HG02623 (cell line): ENCODE measurements around the gene GRAMD1C.
"Not testable (repeated sequence)": the region's sequence is repeated elsewhere in the genome, so short reads cannot be mapped to it uniquely, and the experiment has no call there.

ENCODE experiments used
- ATAC-seq: cut with Tn5 transposase; IDR thresholded peaks from one replicate; pipeline ENCODE4 v1.9.1; 2021; ENCODE audit warnings: moderate library complexity; ENCODE audit not compliant: unreplicated experiment

Gene GRAMD1C

GRCh38 chr3:113838631-113839209, at the start of gene GRAMD1C:
TSS of gene GRAMD1C (plus strand) at chr3:113838788. CDS start at chr3:113838910, 122 bp downstream.
- ATAC-seq = peak; percentile 97

GRCh38 chr3:113791381-113791780, 47.2 kb upstream of the GRAMD1C start:
- no peak for ATAC-seq

DNA sequence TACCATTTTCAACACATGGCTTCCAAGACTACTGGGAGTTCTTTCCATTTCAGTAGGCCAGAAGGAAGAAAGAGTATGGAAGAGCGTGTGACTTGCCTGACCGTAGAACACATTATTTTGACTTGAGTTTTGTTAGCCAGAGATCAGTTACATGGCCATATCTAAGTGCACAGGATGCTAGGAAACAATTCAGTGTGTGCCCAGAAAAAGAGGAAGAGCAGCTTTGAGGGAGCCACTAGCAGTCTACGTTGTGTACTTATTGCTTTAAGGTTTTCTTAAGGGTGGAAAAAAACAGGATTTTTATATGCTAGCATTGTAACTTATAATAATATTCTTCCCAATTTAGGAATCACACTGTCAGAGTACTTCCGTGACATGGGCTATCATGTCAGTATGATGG, 44.1 kb upstream of the GRAMD1C start:
- ATAC-seq = no peak

DNA sequence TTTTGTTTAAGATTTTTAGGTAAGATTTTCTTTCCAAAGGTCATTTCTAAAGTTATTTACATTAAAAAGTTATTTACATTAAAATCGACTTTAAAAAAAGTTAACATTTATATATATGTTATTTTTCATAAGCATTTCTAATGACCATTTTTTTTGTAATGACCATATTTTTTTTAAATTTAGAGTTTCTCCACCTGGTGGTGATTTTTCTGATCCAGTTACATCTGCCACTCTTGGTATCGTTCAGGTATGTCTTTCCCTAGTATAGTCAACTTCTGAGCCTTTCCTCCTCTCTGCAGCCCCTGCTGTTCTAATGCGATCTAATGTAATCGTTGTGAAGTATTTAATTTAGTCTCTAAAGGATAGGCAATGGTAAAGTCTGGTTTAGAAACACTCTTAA, 42.9 kb upstream of the GRAMD1C start:
- no peak for ATAC-seq

DNA sequence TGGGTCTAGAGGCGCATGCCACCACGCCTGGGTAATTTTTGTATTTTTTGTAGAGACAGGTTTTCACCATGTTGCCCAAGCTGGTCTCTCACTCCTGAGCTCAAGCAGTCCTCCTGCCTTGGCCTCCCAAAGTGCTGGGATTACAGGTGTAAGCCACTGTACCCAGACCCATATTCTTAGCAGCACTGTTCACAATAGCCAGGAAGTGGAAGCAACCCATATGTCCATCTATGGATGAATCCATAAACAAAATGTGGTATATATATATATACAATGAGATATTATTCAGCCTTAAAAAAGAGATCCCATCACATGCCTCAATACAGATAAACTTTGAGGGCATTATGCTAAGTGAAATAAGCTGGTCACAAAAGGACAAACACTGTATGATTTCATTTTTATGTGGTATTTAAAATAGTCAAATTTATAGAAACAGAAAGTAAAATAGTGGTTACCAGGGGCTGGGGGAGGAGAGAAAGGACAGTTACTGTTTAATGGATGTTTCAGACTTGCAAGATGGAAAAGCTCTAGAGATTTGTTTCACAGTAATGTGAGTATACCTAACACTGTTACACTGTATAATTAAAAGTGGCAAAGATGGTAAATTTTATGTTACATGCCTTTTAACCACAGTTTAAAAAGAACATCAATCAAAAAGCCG, 35.7 kb upstream of the GRAMD1C start:
- peak; percentile 52 for ATAC-seq

DNA sequence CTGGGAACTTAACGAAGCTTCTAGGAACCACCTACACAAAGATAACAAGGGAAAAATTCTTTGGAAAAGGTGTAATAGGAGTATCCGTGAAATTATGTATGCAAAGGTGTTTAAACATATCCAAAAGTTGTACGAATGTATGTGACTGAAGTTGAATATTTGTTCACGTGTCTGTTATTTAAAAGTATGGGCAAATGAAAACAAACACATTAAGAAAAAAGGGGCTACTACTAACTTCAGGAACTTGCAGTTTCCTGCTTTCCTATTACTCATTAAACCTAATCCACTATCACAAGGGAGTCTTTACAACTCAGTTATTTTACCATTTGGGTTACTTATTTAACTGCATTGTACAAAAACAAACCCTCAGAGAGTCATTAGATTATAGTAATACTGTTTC, 33.9 kb upstream of the GRAMD1C start:
- no peak for ATAC-seq

GRCh38 chr3:113805249-113805648, 33.3 kb upstream of the GRAMD1C start:
- ATAC-seq = no peak

DNA sequence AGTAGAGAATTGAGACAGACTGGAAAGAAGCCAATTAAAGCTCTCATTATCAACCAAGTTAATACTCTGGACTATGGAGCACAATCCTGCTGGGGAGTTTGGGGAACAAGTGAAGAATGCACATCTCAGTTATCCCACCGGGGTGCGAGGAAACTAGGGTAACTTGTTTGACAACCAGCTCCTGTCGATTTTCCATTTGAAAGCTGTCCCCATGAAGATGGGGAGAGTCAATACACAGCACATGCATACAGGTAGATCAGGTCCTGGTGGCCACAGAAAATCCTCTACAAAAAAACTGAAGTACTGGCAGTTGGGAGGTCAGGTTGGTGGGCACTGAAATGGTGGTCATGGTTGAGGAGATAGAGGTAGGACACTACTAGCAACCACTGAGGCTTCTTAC, 25.7 kb upstream of the GRAMD1C start:
- ATAC-seq = no peak

DNA sequence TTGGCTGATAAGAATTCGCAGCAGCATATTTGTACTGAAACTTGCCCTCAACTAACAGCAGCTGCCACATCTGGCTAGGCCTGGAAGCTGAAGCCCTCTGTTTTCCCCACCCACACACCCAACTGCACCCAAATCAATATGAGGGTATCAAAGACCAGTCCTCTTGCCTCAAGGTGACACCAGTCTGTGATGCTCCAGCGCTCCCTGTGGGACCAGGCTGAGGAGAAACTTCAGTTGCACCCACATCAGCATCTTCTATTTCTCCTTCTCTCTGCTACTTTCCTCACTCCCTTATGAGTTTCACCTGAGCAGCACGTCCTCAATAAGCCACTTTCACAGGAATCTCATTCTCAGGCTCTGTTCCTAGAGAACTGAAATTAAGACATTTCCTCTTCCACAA, 18.7 kb upstream of the GRAMD1C start:
- no peak for ATAC-seq

- ATAC-seq = peak; percentile 70
Observed at GRCh38 chr3:113825090-113825489, 13.5 kb upstream of the GRAMD1C start.

- ATAC-seq = peak; percentile 32
Observed at GRCh38 chr3:113828600-113828999, 10.0 kb upstream of the GRAMD1C start.

GRCh38 chr3:113829576-113830354, 8.8 kb upstream of the GRAMD1C start:
- ATAC-seq = peak; percentile 33

DNA sequence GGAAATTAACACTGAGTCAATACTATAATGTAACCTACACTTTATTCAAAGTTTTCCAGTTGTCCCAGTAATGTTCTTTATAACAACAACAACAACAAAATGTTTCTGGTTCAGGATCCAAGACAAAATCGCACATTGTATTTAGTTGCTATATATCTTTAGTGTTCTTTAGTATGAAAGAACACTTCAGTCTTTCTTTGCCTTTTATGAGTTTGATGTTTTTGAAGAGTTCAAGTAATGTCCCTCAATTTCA, 7.6 kb upstream of the GRAMD1C start:
- no peak for ATAC-seq

DNA sequence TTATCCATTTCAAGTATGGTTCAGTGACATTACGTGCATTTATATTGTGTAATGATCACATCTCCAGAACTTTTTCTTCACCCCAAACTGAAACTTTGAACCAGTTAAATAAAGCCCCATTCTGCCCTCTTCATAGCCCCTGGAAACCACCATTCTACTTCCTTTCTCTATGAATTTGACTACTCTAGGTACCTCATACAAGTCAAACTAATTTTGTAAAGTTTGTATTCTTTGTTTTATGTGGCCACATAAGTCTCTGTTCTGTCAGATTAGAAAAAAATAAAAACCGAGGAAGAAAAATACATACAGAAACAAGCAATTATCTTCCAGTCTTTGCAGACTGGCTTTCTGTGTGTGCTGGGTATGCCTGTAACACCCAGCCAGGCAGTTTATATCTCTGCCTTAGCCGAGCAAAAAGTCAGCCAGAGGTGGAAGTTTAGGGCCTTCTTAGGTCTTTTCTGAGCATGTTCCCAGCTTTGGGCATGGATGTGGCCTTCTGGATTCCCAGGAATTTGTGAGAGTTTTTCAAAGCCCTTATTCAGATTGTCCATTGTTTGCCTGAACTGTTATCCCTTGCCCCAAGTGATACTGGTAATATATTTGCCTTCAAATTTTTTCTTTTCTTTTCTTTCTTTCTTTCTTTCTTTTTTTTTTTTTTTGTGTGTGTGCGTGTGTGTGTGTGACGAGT, 6.0 kb upstream of the GRAMD1C start:
- no peak for ATAC-seq

DNA sequence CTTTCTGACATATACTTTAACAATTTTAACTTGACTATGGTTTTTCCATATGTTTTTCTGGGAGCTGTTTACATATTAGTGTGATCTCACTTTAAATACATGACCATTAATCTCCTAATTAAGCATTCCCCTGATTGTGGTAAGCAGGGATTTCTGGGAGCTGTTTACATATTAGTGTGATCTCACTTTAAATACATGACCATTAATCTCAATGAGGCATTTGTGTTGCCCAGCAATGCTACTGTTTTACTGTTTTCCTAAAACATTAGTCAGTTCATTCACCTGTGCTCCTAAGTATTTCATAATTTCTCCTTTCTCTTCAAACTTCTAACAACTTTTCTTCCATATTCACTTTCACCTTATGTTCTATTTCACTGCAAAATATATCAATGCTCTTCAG, 3.6 kb upstream of the GRAMD1C start:
- ATAC-seq = no peak

DNA sequence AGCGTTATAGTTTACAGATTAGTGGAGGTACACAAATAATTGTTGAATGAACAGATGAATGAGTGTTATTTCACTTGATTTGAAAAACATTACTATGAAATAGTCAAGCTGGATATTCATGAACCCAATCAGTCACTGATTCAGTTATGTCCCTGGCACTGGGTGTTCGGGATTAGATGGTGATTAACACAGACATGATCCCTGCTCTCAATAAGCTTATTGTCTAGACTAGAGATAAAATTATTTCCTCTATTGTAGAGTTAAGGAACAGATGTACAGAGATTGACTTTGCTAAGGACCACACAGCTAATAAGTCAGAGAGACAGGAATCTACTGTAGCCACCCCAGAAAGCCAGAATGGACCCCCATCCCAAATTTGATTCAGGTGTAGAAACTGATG, 963 bp downstream of the GRAMD1C start:
- ATAC-seq = no peak

- no peak for ATAC-seq
Observed at GRCh38 chr3:113844622-113845222, 6.1 kb downstream of the GRAMD1C start.

GRCh38 chr3:113847247-113847646, 8.7 kb downstream of the GRAMD1C start:
- no peak for ATAC-seq

- no peak for ATAC-seq
Observed at GRCh38 chr3:113847664-113848461, 9.3 kb downstream of the GRAMD1C start.

DNA sequence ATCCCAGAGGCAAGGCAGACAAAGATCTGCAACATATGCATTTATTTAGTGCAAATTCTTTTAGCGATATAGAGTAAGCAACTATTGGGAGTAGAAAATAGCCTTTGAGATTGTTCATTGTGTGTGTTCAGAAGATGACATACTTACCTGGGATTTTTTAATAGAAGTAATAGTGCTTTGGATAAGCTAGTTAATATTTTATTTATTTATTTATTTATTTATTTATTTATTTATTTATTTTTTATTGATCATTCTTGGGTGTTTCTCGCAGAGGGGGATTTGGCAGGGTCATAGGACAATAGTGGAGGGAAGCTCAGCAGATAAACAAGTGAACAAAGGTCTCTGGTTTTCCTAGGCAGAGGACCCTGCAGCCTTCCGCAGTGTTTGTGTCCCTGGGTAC, 10.5 kb downstream of the GRAMD1C start:
- not testable (repeated sequence) for ATAC-seq

- not testable (repeated sequence) for ATAC-seq
Observed at GRCh38 chr3:113849841-113850240, 11.3 kb downstream of the GRAMD1C start.
